Stomach smooth muscle (tissue), 2 donors: ENCODE measurements around the gene UBTF.
"Not testable (repeated sequence)": the region's sequence is repeated elsewhere in the genome, so short reads cannot be mapped to it uniquely, and the experiment has no call there.

ENCODE experiments used
- H3K27ac ChIP-seq: one replicate; pipeline ENCODE4 v1.7.0; 2013; ENCODE audit warnings: mild to moderate bottlenecking, low read length, inconsistent platforms
- H3K27me3 ChIP-seq, 2 donors: one replicate each; pipeline ENCODE4 v1.7.0; 2013; ENCODE audit warnings: low read length in 2 of 2; ENCODE audit not compliant: insufficient read depth in 2 of 2, control insufficient read depth in 1 of 2
- H3K36me3 ChIP-seq, 2 donors: one replicate each; pipeline ENCODE4 v1.7.0; 2013; ENCODE audit warnings: low read length in 2 of 2; ENCODE audit not compliant: control insufficient read depth in 2 of 2, insufficient read depth in 2 of 2
- H3K4me1 ChIP-seq: one replicate; pipeline ENCODE4 v1.7.0; 2013; ENCODE audit warnings: low read length; ENCODE audit not compliant: control insufficient read depth, insufficient read depth
- H3K4me3 ChIP-seq, 2 donors: one replicate each; pipeline ENCODE4 v1.7.0; 2013; ENCODE audit warnings: low read length in 2 of 2
- H3K9ac ChIP-seq, 2 donors: one replicate each; pipeline ENCODE4 v1.7.0; 2013; ENCODE audit warnings: low read length in 2 of 2, mild to moderate bottlenecking in 1 of 2
- H3K9me3 ChIP-seq, 2 donors: one replicate each; pipeline ENCODE4 v1.7.0; 2013; ENCODE audit warnings: low read length in 2 of 2; ENCODE audit not compliant: control insufficient read depth in 2 of 2
- donor health status: healthy.
- donor health status: Pancreatic carcinoma.

UBTF gene

GRCh38 chr17:44241106-44241624 lies 21.7 kb upstream of the UBTF start:
- no peak overlapping the region for H3K4me3 ChIP-seq
- peaks cover 0 to 2% of the 10 kb centered on the region in 2 donors for H3K27me3 ChIP-seq
- H3K27ac ChIP-seq = no peak overlapping the region
- H3K9ac ChIP-seq = no peak overlapping the region
- no peaks in the 10 kb centered on the region for H3K4me1 ChIP-seq
- no peaks in the 10 kb centered on the region for H3K36me3 ChIP-seq
- no peaks in the 10 kb centered on the region for H3K9me3 ChIP-seq

GRCh38 chr17:44237886-44238285 lies 18.4 kb upstream of the UBTF start:
- not testable (repeated sequence) for H3K4me1 ChIP-seq, H3K9me3 ChIP-seq

GRCh38 chr17:44236444-44236991 lies 17.0 kb upstream of the UBTF start:
- H3K9me3 ChIP-seq = no peaks in the 10 kb centered on the region
- no peak overlapping the region for H3K4me3 ChIP-seq
- H3K27me3 ChIP-seq = peaks cover 0 to 2% of the 10 kb centered on the region in 2 donors
- H3K9ac ChIP-seq = no peak overlapping the region
- H3K27ac ChIP-seq = no peak overlapping the region
- H3K36me3 ChIP-seq = no peaks in the 10 kb centered on the region
- no peaks in the 10 kb centered on the region for H3K4me1 ChIP-seq

More at GRCh38 chr17:44237886-44238285, 18.4 kb upstream of the UBTF start:
- H3K27me3 ChIP-seq, H3K9ac ChIP-seq, H3K4me3 ChIP-seq, H3K36me3 ChIP-seq, H3K27ac ChIP-seq: not testable (repeated sequence)

- Histone ChIP-seq H3K27ac (no peak overlapping the region), H3K9me3 (no peaks in the 10 kb centered on the region)
These were observed 16.1 kb upstream of the UBTF start for GRCh38 chr17:44235583-44235936.

GRCh38 chr17:44233582-44233981 lies 14.1 kb upstream of the UBTF start:
- Histone ChIP-seq H3K9ac (no peak overlapping the region), H3K27me3 (peaks cover 0 to 2% of the 10 kb centered on the region in 2 donors), H3K9me3 (no peaks in the 10 kb centered on the region), H3K4me1 (no peaks in the 10 kb centered on the region), H3K27ac (no peak overlapping the region), H3K36me3 (no peaks in the 10 kb centered on the region), H3K4me3 (no peak overlapping the region)

More at GRCh38 chr17:44235583-44235936, 16.1 kb upstream of the UBTF start:
- Histone ChIP-seq H3K4me1 (no peaks in the 10 kb centered on the region), H3K36me3 (no peaks in the 10 kb centered on the region), H3K27me3 (peaks cover 0 to 2% of the 10 kb centered on the region in 2 donors), H3K4me3 (no peak overlapping the region), H3K9ac (no peak overlapping the region)

- Histone ChIP-seq H3K27ac (no peak overlapping the region), H3K36me3 (no peaks in the 10 kb centered on the region), H3K4me1 (no peaks in the 10 kb centered on the region), H3K9ac (no peak overlapping the region), H3K27me3 (peaks cover 0 to 2% of the 10 kb centered on the region in 2 donors), H3K4me3 (no peak overlapping the region), H3K9me3 (no peaks in the 10 kb centered on the region)
These were observed 12.6 kb upstream of the UBTF start for GRCh38 chr17:44232061-44232460.

GRCh38 chr17:44230140-44230539 lies 10.7 kb upstream of the UBTF start:
- Histone ChIP-seq H3K36me3 (no peaks in the 10 kb centered on the region), H3K27ac (no peak overlapping the region), H3K4me1 (no peaks in the 10 kb centered on the region), H3K4me3 (no peak overlapping the region), H3K27me3 (no peaks in the 10 kb centered on the region), H3K9me3 (no peaks in the 10 kb centered on the region), H3K9ac (no peak overlapping the region)

GRCh38 chr17:44229090-44229489 lies 9.6 kb upstream of the UBTF start:
- H3K9ac ChIP-seq = no peak overlapping the region
- no peaks in the 10 kb centered on the region for H3K4me1 ChIP-seq
- no peak overlapping the region for H3K27ac ChIP-seq
- no peaks in the 10 kb centered on the region for H3K36me3 ChIP-seq
- no peaks in the 10 kb centered on the region for H3K9me3 ChIP-seq
- no peak overlapping the region for H3K4me3 ChIP-seq
- H3K27me3 ChIP-seq = no peaks in the 10 kb centered on the region

GRCh38 chr17:44223541-44224071 lies 4.1 kb upstream of the UBTF start:
- peak overlapping the region in 1 of 2 donors; percentile 43 for H3K9ac ChIP-seq
- H3K9me3 ChIP-seq = no peaks in the 10 kb centered on the region
- H3K27ac ChIP-seq = peak overlapping the region; percentile 92
- no peaks in the 10 kb centered on the region for H3K36me3 ChIP-seq
- peak overlapping the region in 1 of 2 donors; percentile 3 for H3K4me3 ChIP-seq
- no peaks in the 10 kb centered on the region for H3K27me3 ChIP-seq
- peaks cover 25% of the 10 kb centered on the region for H3K4me1 ChIP-seq

GRCh38 chr17:44222112-44222869 lies 2.8 kb upstream of the UBTF start:
- Histone ChIP-seq H3K27ac (peak overlapping the region; percentile 92), H3K4me3 (peak overlapping the region; percentile 85 to 87), H3K4me1 (peaks cover 34% of the 10 kb centered on the region), H3K36me3 (peaks cover 0 to under 1% of the 10 kb centered on the region in 2 donors), H3K9me3 (no peaks in the 10 kb centered on the region), H3K27me3 (no peaks in the 10 kb centered on the region), H3K9ac (peak overlapping the region; percentile 81 to 82)

GRCh38 chr17:44221862-44222111 lies 2.3 kb upstream of the UBTF start:
- H3K27me3 ChIP-seq = no peaks in the 10 kb centered on the region
- peak overlapping the region; percentile 81 to 82 for H3K9ac ChIP-seq
- H3K9me3 ChIP-seq = no peaks in the 10 kb centered on the region
- H3K36me3 ChIP-seq = peaks cover 0 to 5% of the 10 kb centered on the region in 2 donors
- peak overlapping the region; percentile 85 to 87 for H3K4me3 ChIP-seq
- peak overlapping the region; percentile 92 for H3K27ac ChIP-seq
- H3K4me1 ChIP-seq = peaks cover 39% of the 10 kb centered on the region
